Esophagus muscularis mucosa (tissue), 4 donors: ENCODE measurements around the gene LMO4. TPM values are rescaled to one million over a fixed set of nuclear protein-coding genes. Genes with fewer than 3 reads are reported as not detected.

Experiments
- DNase-seq: peaks from one replicate; pipeline ENCODE4 v3.0.0-alpha.2; 2017; ENCODE audit errors: extremely low spot score
- H3K27ac ChIP-seq, 4 donors: fragments of 200-600 bp; sonication (generic); replicated peaks in 1 of 4; 1 replicate in 3 of 4; 2 replicates in 1 of 4; pipeline ENCODE4 v1.5.1; 2016 to 2019; ENCODE audit warnings: mild to moderate bottlenecking in 1 of 4
- H3K27me3 ChIP-seq, 4 donors: fragments of 200-600 bp; sonication (generic); one replicate each; pipeline versions ENCODE4 v1.5.1 to v1.6.0; 2016 to 2019
- H3K36me3 ChIP-seq, 4 donors: fragments of 200-600 bp; sonication (generic); one replicate each; pipeline ENCODE4 v1.5.1; 2016 to 2019
- H3K4me1 ChIP-seq, 4 donors: fragments of 200-600 bp; sonication (generic); one replicate each; pipeline ENCODE4 v1.5.1; 2016 to 2019
- H3K4me3 ChIP-seq, 4 donors: fragments of 200-600 bp; sonication (generic); 1 replicate in 2 of 4; 2 replicates in 2 of 4; pipeline ENCODE4 v1.5.1; 2016 to 2019; ENCODE audit warnings: mild to moderate bottlenecking in 4 of 4, moderate library complexity in 1 of 4
- H3K9me3 ChIP-seq, 4 donors: fragments of 200-600 bp; sonication (generic); 1 replicate in 3 of 4; 2 replicates in 1 of 4; pipeline ENCODE4 v1.5.1; 2016 to 2019
- EP300 ChIP-seq: sonication (generic); formaldehyde crosslinking; IDR thresholded peaks from one replicate; pipeline ENCODE4 v1.6.1; 2017; ENCODE audit warnings: antibody characterized with exemption
- POLR2A ChIP-seq: fragments of 450-650 bp; IDR thresholded peaks from one replicate; pipeline ENCODE4 v1.6.1; 2017; ENCODE audit warnings: antibody characterized with exemption, moderate library complexity, mild to moderate bottlenecking, low read depth
- POLR2AphosphoS5 ChIP-seq, 2 donors: sonication (generic); formaldehyde crosslinking; IDR thresholded peaks; one replicate each; pipeline ENCODE4 v1.6.1; 2017; ENCODE audit warnings: antibody characterized with exemption in 2 of 2
- WGBS: methylation state at CpG from one replicate; pipeline ENCODE4 v1.1.5; 2018; 5-methylcytosine and 5-hydroxymethylcytosine counted together
- intact Hi-C: fragments of 100-400 bp; cut with DNase I; formaldehyde crosslinking; loops from one replicate; pipeline ENCODE4 v1.15.1; 2023
- total RNA-seq, 4 donors: library from RNA; depleted of rRNA; stranded (reverse); fragments of >200 nt; gene quantifications; one replicate each; pipeline versions ENCODE4 v1.1.0 to v1.2.1, GENCODE V29; 2016
- TF ChIP-seq, protein P1 (sequence below), 3 experiments: fragments of 200-600 bp in 2 of 3; fragments of 450-650 bp in 1 of 3; sonication (generic) in 2 of 3; IDR thresholded peaks; one replicate each; pipeline ENCODE4 v1.5.1; 2017 to 2019; ENCODE audit warnings: antibody characterized with exemption in 3 of 3, mild to moderate bottlenecking in 2 of 3, moderate library complexity in 1 of 3

The LMO4 gene
- total RNA-seq, 4 donors from 2014 or later: 43.2 to 54.4 (median 47.7) TPM

DNA sequence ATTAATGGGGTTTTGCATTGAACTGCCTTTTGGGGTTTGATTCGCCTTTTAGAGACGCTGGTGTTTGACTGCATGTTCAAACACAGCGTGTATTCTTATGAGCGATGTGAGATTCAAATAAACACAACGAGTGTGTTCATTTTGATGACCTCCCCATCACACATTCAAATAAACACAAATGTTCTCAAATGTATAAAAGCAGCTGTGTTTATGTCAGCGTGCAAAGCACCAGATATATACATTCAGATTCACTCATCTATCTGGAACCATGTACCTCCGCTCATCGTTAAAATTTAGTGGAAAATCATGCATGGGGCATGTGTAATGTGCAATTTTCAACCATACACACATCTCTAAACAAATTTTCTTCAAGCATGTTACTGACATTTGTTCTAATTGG, 21.4 kb upstream of the LMO4 start:
- TF ChIP-seq POLR2AphosphoS5 (IDR thresholded peaks at IDR 0.05) (no peak), POLR2A (no peak), EP300 (no peak)
- TF ChIP-seq, protein P1, sequence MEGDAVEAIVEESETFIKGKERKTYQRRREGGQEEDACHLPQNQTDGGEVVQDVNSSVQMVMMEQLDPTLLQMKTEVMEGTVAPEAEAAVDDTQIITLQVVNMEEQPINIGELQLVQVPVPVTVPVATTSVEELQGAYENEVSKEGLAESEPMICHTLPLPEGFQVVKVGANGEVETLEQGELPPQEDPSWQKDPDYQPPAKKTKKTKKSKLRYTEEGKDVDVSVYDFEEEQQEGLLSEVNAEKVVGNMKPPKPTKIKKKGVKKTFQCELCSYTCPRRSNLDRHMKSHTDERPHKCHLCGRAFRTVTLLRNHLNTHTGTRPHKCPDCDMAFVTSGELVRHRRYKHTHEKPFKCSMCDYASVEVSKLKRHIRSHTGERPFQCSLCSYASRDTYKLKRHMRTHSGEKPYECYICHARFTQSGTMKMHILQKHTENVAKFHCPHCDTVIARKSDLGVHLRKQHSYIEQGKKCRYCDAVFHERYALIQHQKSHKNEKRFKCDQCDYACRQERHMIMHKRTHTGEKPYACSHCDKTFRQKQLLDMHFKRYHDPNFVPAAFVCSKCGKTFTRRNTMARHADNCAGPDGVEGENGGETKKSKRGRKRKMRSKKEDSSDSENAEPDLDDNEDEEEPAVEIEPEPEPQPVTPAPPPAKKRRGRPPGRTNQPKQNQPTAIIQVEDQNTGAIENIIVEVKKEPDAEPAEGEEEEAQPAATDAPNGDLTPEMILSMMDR (IDR thresholded peaks at IDR 0.05): no peak
- intact Hi-C loops: loop anchor here (10.0 kb wide), 1 partner anchor 757 kb away; no protein-coding TSS in a partner anchor
- DNase-seq: peak; percentile 2
- Histone ChIP-seq H3K27me3 (no peaks in the 10 kb centered on the region), H3K27ac (no peak overlapping the region), H3K4me1 (no peaks in the 10 kb centered on the region), H3K9me3 (no peaks in the 10 kb centered on the region), H3K4me3 (no peak overlapping the region), H3K36me3 (no peaks in the 10 kb centered on the region)
- 70% methylated on average over 8 of the region's 8 CpGs for WGBS

DNA sequence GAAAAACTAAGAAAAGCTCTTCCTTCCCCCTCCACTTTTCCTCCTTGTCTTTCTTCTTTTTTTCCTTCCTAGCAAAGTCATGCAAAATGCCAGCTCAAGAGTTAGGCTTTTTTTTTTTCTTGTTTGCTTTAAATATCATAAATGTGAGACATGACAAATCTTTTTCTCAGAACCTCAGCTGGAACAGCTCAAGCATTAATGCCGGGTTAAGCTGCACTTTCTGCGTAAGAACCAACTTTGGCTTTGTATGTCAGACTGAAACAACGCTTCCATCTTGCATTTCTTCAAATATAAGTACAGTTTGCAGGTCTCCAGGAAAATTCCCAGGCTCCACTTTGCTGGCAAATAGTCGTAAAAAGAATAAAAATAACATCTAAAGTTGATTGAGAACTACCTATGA, 20.7 kb upstream of the LMO4 start:
- no peak for DNase-seq
- no peak overlapping the region for H3K4me3 ChIP-seq
- 75% methylated on average over 4 of the region's 4 CpGs for WGBS

DNA sequence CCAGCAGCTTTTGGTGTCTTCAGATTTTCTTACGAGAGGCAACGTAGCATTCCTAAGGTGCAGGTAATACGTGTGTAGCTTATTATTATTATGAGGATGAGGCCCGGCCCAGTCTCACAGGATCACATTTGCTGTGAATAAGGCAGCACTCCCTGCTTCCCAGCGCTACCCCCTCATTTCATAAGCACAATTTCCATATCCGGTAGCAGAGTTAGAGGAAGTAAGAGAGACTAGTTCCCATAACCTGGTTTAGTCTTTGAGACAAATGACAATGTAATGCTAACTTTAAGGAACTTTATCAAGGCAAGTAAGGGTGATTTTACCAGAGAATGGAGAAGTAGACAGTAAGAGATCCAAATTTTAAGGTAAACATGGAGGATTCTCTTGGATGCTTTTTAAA, 14.6 kb upstream of the LMO4 start:
- WGBS: 90% methylated on average over 6 of the region's 6 CpGs
- intact Hi-C loops: no loop called here
- H3K4me1 ChIP-seq: no peaks in the 10 kb centered on the region

More for the DNA sequence above, 20.7 kb upstream of the LMO4 start:
- no peaks in the 10 kb centered on the region for H3K9me3 ChIP-seq
- TF ChIP-seq, protein P1 (IDR thresholded peaks at IDR 0.05): no peak
- TF ChIP-seq POLR2AphosphoS5 (IDR thresholded peaks at IDR 0.05): no peak
- TF ChIP-seq EP300: no peak
- TF ChIP-seq POLR2A: no peak
- H3K36me3 ChIP-seq: no peaks in the 10 kb centered on the region
- no peaks in the 10 kb centered on the region for H3K4me1 ChIP-seq
- intact Hi-C loops: loop anchor here (10.0 kb wide), 1 partner anchor 757 kb away; no protein-coding TSS in a partner anchor
- H3K27me3 ChIP-seq: no peaks in the 10 kb centered on the region
- H3K27ac ChIP-seq: no peak overlapping the region

DNA sequence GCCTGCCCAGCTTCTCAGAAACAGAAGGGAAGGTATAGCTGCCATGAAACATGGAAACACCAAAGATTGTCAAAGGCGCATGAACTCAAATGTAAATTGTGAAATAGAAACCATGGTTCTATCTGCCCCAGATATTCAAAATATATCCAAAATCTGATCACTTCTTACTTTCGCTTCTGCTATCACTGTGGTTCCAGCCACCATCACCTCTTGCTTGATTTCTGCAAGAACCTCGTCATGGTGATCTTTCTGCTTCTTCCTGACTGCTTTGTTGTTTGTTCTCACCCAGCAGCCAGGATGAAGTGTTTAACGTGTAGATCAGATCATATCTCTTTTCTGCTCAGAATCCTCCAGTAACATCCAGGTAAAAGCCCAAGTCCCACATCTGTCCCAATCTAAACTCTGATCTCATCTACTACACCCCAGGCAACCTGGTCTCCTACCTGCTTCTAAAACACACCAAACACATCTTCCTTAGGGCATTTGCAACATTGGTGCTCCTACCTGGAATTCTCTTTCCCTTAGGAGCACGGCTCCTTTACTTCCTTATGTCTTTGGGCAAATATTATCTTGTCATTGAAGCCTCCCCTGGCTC, 10.5 kb upstream of the LMO4 start:
- TF ChIP-seq, protein P1 (IDR thresholded peaks at IDR 0.05): no peak
- TF ChIP-seq EP300 (no peak), POLR2AphosphoS5 (IDR thresholded peaks at IDR 0.05) (no peak), POLR2A (no peak)
- Histone ChIP-seq H3K27me3 (no peaks in the 10 kb centered on the region), H3K9me3 (no peaks in the 10 kb centered on the region), H3K36me3 (no peaks in the 10 kb centered on the region), H3K4me3 (no peak overlapping the region), H3K4me1 (no peaks in the 10 kb centered on the region), H3K27ac (no peak overlapping the region)
- intact Hi-C loops: no loop called here
- WGBS: 76% methylated on average over 5 of the region's 5 CpGs
- DNase-seq: no peak

More for the DNA sequence above, 14.6 kb upstream of the LMO4 start:
- Histone ChIP-seq H3K27me3 (no peaks in the 10 kb centered on the region), H3K4me3 (no peak overlapping the region), H3K27ac (no peak overlapping the region), H3K9me3 (no peaks in the 10 kb centered on the region), H3K36me3 (no peaks in the 10 kb centered on the region)
- DNase-seq: no peak
- no peak for TF ChIP-seq POLR2AphosphoS5 (IDR thresholded peaks at IDR 0.05)
- TF ChIP-seq, protein P1 (IDR thresholded peaks at IDR 0.05): no peak
- TF ChIP-seq EP300: no peak
- no peak for TF ChIP-seq POLR2A

DNA sequence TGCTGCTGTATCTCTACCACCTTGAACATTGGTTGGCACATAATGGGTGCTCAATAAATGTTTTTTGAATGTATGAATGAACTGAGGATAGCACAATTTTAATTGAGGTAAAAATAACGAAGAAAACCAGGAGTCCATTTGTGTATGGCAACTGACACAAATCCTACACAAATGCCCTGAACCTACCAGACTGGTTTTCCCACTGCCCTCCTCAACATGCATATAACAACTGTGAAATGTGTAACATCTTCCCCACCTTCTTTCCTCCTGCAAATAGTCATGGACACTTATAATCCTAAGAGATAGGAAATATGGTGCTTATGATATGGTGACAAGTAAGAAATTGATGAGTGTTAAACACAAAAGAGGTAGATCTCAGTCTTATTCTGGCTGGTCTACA, 9.9 kb upstream of the LMO4 start:
- intact Hi-C loops: no loop called here
- no peaks in the 10 kb centered on the region for H3K36me3 ChIP-seq
- 88% methylated on average over 1 of the region's 1 CpG for WGBS

More for the DNA sequence above, 9.9 kb upstream of the LMO4 start:
- TF ChIP-seq EP300: no peak
- TF ChIP-seq POLR2AphosphoS5 (IDR thresholded peaks at IDR 0.05): no peak
- TF ChIP-seq POLR2A: no peak
- TF ChIP-seq, protein P1 (IDR thresholded peaks at IDR 0.05): no peak
- Histone ChIP-seq H3K4me1 (no peaks in the 10 kb centered on the region), H3K9me3 (no peaks in the 10 kb centered on the region), H3K27ac (no peak overlapping the region), H3K4me3 (no peak overlapping the region), H3K27me3 (no peaks in the 10 kb centered on the region)
- DNase-seq: no peak
